ENCODE results near the gene LCTL. TPM values are rescaled to one million over a fixed set of nuclear protein-coding genes. Genes with fewer than 3 reads are reported as not detected.
"Not testable (repeated sequence)": the region's sequence is repeated elsewhere in the genome, so short reads cannot be mapped to it uniquely, and the experiment has no call there.

The LCTL gene
- total RNA-seq, 1 donor from 2014 or later = 0.50 TPM

GRCh38 chr15:66503041-66503648 lies 62.7 kb downstream of the LCTL start:
- not testable (repeated sequence) for DNase-seq (ENCODE audit: low read depth)

GRCh38 chr15:66502491-66502890 lies 63.3 kb downstream of the LCTL start:
- DNase-seq (ENCODE audit: low read depth) = no peak

GRCh38 chr15:66500346-66500745 lies 65.5 kb downstream of the LCTL start:
- DNase-seq (ENCODE audit: low read depth) = not testable (repeated sequence)

DNA sequence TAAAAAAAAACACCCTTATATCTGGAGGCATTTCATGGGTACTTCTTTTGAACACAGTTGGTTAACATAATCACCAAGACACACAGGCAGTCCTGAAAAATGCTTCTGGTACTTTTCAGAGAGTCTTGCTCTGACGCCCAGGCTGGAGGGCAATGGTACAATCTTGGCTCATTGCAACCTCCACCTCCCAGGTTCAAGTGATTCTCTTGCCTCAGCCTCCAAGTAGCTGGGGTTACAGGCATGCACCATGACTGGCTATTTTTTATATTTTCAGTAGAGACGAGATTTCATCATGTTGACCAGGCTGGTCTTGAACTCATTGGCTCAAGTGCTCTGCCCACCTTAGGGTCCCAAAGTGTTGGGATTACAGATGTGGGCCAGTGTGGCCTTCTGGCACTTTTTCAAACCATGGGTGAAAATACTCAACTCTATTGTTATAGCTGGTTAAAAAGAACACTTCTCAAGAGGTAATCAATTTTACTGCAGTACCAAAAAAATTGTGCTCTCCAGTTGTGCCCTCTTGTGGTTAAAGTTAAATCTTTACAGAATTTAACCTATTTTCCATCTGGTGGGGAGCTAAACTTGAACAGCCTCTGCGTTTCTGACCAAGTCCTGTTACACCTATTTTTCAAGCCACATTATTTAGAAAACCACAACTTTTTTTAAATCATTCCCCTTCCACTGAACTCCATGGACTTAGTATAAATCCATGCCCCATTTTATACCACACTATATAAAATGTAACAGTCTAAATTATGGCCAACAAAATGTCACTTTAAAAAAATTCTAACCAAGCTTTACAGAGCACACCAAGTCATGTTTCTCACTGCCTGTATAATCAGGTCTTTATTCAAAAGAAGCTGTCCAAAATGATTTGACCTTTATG lies 67.1 kb downstream of the LCTL start:
- peak; percentile 40 for DNase-seq (ENCODE audit: low read depth)

Other genes starting within 250 kb of the LCTL start
- 8.7 and 9.4 TPM in 2 replicates for gene TIPIN, start 209.3 kb downstream of the LCTL start, total RNA-seq
- 53.3 and 63.9 TPM in 2 replicates for gene MAP2K1, start 179.1 kb downstream of the LCTL start, total RNA-seq
- 27.1 and 42.3 TPM in 2 replicates for gene SNAPC5, start 68.2 kb downstream of the LCTL start, total RNA-seq
- 2,621 and 2,644 TPM in 2 replicates for gene RPL4, start 61.1 kb downstream of the LCTL start, total RNA-seq
- 9.7 and 18.9 TPM in 2 replicates for gene ZWILCH, start 60.7 kb downstream of the LCTL start, total RNA-seq
- gene SMAD6, start 136.2 kb upstream of the LCTL start, total RNA-seq = 2.6 and 20.8 TPM in 2 replicates

Data from renal cortical epithelial cell (primary cell).